Smooth muscle cell (in vitro differentiated cells): ENCODE data around the gene CAMSAP2. TPM values are rescaled to one million over a fixed set of nuclear protein-coding genes. Genes with fewer than 3 reads are reported as not detected.

ENCODE experiments used
- DNase-seq: peaks from one replicate; lab custom pipeline; 2025; ENCODE audit not compliant: unreplicated experiment; lab: John Stamatoyannopoulos, UW
- H2AFZ ChIP-seq: fragments of 200-600 bp; sonication (generic); 2 replicates; pipeline ENCODE4 v1.6.0; 2016; ENCODE audit warnings: antibody characterized with exemption, low read depth, mild to moderate bottlenecking
- H3F3A ChIP-seq: fragments of 200-600 bp; sonication (generic); 2 replicates; pipeline ENCODE4 v1.6.0; 2017; ENCODE audit warnings: antibody characterized with exemption, low read depth
- H3K27ac ChIP-seq: fragments of 200-600 bp; sonication (generic); 2 replicates; pipeline ENCODE4 v1.5.1; 2016; ENCODE audit warnings: low read depth, mild to moderate bottlenecking
- H3K27me3 ChIP-seq: fragments of 200-600 bp; sonication (generic); 2 replicates; pipeline ENCODE4 v1.6.1; 2016; ENCODE audit warnings: low read depth, mild to moderate bottlenecking
- H3K36me3 ChIP-seq: fragments of 200-600 bp; sonication (generic); 2 replicates; pipeline ENCODE4 v1.5.1; 2016; ENCODE audit warnings: low read depth
- H3K4me1 ChIP-seq: fragments of 200-600 bp; sonication (generic); 2 replicates; pipeline ENCODE4 v1.5.1; 2016; ENCODE audit warnings: low read depth
- H3K4me2 ChIP-seq: fragments of 200-600 bp; sonication (generic); 2 replicates; pipeline ENCODE4 v1.6.0; 2016; ENCODE audit warnings: mild to moderate bottlenecking
- H3K4me3 ChIP-seq: fragments of 200-600 bp; sonication (generic); 2 replicates; pipeline ENCODE4 v1.5.1; 2016; ENCODE audit warnings: mild to moderate bottlenecking
- H3K79me2 ChIP-seq: fragments of 200-600 bp; sonication (generic); 2 replicates; pipeline ENCODE4 v1.6.0; 2016; ENCODE audit warnings: low read depth, mild to moderate bottlenecking
- H3K9ac ChIP-seq: fragments of 200-600 bp; sonication (generic); 2 replicates; pipeline ENCODE4 v1.6.0; 2016; ENCODE audit warnings: low read depth
- H3K9me3 ChIP-seq: fragments of 200-600 bp; sonication (generic); replicated peaks from 2 replicates; pipeline ENCODE4 v1.5.1; 2016; ENCODE audit warnings: low read depth
- H4K20me1 ChIP-seq: fragments of 200-600 bp; sonication (generic); 2 replicates; pipeline ENCODE4 v1.6.0; 2016; ENCODE audit warnings: low read depth
- WGBS: methylation state at CpG from one replicate; pipeline ENCODE4 v1.1.7; 2016; ENCODE audit warnings: low lambda C conversion rate; 5-methylcytosine and 5-hydroxymethylcytosine counted together
- polyA plus RNA-seq: library from polyadenylated mRNA; unstranded; fragments of >200 nt; fragmentation: Nextera tagmentation; extraction: Ambion mirVana; gene quantifications from 2 replicates; pipeline ENCODE4 v1.2.1, GENCODE V29; 2016
- total RNA-seq: library from RNA; depleted of rRNA; stranded (reverse); fragments of >200 nt; gene quantifications from 2 replicates; pipeline ENCODE4 v1.2.3, GENCODE V29; 2014
- TF ChIP-seq, protein P1 (sequence below): fragments of 200-600 bp; sonication (generic); IDR thresholded peaks from 2 replicates; pipeline ENCODE4 v1.5.1; 2017; ENCODE audit warnings: borderline replicate concordance, mild to moderate bottlenecking, antibody characterized with exemption; ENCODE audit not compliant: insufficient read depth, poor library complexity, severe bottlenecking

CAMSAP2 gene
- total and polyA plus RNA-seq, 2 experiments from 2014 or later: 12.9 to 57.5 TPM

GRCh38 chr1:200887036-200887435 is 148.3 kb downstream of the CAMSAP2 start:
- H3F3A ChIP-seq: no peaks in the 10 kb centered on the region

GRCh38 chr1:200887772-200888348 is 149.2 kb downstream of the CAMSAP2 start:
- no peak overlapping the region for H3K4me3 ChIP-seq
- H3K4me2 ChIP-seq: no peak overlapping the region
- no peaks in the 10 kb centered on the region for H4K20me1 ChIP-seq
- no peak overlapping the region for H3K27ac ChIP-seq
- TF ChIP-seq, protein P1, sequence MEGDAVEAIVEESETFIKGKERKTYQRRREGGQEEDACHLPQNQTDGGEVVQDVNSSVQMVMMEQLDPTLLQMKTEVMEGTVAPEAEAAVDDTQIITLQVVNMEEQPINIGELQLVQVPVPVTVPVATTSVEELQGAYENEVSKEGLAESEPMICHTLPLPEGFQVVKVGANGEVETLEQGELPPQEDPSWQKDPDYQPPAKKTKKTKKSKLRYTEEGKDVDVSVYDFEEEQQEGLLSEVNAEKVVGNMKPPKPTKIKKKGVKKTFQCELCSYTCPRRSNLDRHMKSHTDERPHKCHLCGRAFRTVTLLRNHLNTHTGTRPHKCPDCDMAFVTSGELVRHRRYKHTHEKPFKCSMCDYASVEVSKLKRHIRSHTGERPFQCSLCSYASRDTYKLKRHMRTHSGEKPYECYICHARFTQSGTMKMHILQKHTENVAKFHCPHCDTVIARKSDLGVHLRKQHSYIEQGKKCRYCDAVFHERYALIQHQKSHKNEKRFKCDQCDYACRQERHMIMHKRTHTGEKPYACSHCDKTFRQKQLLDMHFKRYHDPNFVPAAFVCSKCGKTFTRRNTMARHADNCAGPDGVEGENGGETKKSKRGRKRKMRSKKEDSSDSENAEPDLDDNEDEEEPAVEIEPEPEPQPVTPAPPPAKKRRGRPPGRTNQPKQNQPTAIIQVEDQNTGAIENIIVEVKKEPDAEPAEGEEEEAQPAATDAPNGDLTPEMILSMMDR: no peak
- H3K9me3 ChIP-seq: no peaks in the 10 kb centered on the region
- no peaks in the 10 kb centered on the region for H3K36me3 ChIP-seq
- peaks cover 4% of the 10 kb centered on the region for H3K79me2 ChIP-seq
- WGBS: 87% methylated on average over 9 of the region's 9 CpGs
- no peaks in the 10 kb centered on the region for H3K27me3 ChIP-seq
- peaks cover 23% of the 10 kb centered on the region for H3K4me1 ChIP-seq
- H3F3A ChIP-seq: no peaks in the 10 kb centered on the region
- DNase-seq: no peak
- no peak overlapping the region for H2AFZ ChIP-seq
- H3K9ac ChIP-seq: no peak overlapping the region

More at GRCh38 chr1:200887036-200887435, 148.3 kb downstream of the CAMSAP2 start:
- no peaks in the 10 kb centered on the region for H4K20me1 ChIP-seq
- no peak overlapping the region for H2AFZ ChIP-seq
- H3K27me3 ChIP-seq: no peaks in the 10 kb centered on the region
- no peak for DNase-seq
- no peak overlapping the region for H3K9ac ChIP-seq
- H3K9me3 ChIP-seq: no peaks in the 10 kb centered on the region
- no peaks in the 10 kb centered on the region for H3K36me3 ChIP-seq
- no peaks in the 10 kb centered on the region for H3K79me2 ChIP-seq
- 83% methylated on average over 11 of the region's 11 CpGs for WGBS
- H3K4me1 ChIP-seq: peaks cover 19% of the 10 kb centered on the region
- H3K4me3 ChIP-seq: no peak overlapping the region
- H3K27ac ChIP-seq: no peak overlapping the region
- H3K4me2 ChIP-seq: no peak overlapping the region
- TF ChIP-seq, protein P1: no peak

GRCh38 chr1:200888349-200888838 is 149.7 kb downstream of the CAMSAP2 start:
- DNase-seq: no peak
- no peak overlapping the region for H2AFZ ChIP-seq
- no peak overlapping the region for H3K9ac ChIP-seq
- H3K27ac ChIP-seq: no peak overlapping the region
- no peak overlapping the region for H3K4me3 ChIP-seq
- no peaks in the 10 kb centered on the region for H4K20me1 ChIP-seq
- whole genome bisulfite sequencing: 66% methylated on average over 7 of the region's 7 CpGs
- H3K27me3 ChIP-seq: no peaks in the 10 kb centered on the region
- TF ChIP-seq, protein P1: no peak
- peaks cover 9% of the 10 kb centered on the region for H3K79me2 ChIP-seq
- no peaks in the 10 kb centered on the region for H3F3A ChIP-seq
- peaks cover 29% of the 10 kb centered on the region for H3K4me1 ChIP-seq
- H3K9me3 ChIP-seq: no peaks in the 10 kb centered on the region
- H3K36me3 ChIP-seq: no peaks in the 10 kb centered on the region
- no peak overlapping the region for H3K4me2 ChIP-seq

GRCh38 chr1:200889571-200889970 is 150.9 kb downstream of the CAMSAP2 start:
- no peak overlapping the region for H3K4me2 ChIP-seq
- H3K27ac ChIP-seq: no peak overlapping the region
- peaks cover 40% of the 10 kb centered on the region for H3K4me1 ChIP-seq
- H3K9ac ChIP-seq: no peak overlapping the region
- no peaks in the 10 kb centered on the region for H3K36me3 ChIP-seq
- no peak for DNase-seq
- WGBS: 97% methylated on average over 2 of the region's 2 CpGs
- H3K27me3 ChIP-seq: no peaks in the 10 kb centered on the region
- TF ChIP-seq, protein P1: no peak
- no peak overlapping the region for H3K4me3 ChIP-seq
- H2AFZ ChIP-seq: no peak overlapping the region
- no peaks in the 10 kb centered on the region for H4K20me1 ChIP-seq
- H3K9me3 ChIP-seq: no peaks in the 10 kb centered on the region
- H3K79me2 ChIP-seq: peaks cover 9% of the 10 kb centered on the region
- peaks cover 8% of the 10 kb centered on the region for H3F3A ChIP-seq
